Measurements from ENCODE around the gene SLC12A1.

Gene SLC12A1

GRCh38 chr15:48185529-48185928 lies 20.6 kb upstream of the SLC12A1 start:
- Histone ChIP-seq H3K27me3 (ENCODE audit: control insufficient read depth, insufficient read depth, low read length) (no peaks in the 10 kb centered on the region), H3K4me1 (no peaks in the 10 kb centered on the region), H3K9ac (no peak overlapping the region), H3K4me3 (ENCODE audit: low read depth, low read length) (no peak overlapping the region), H3K79me2 (no peaks in the 10 kb centered on the region), H3K9me3 (ENCODE audit: control insufficient read depth, low read length) (no peaks in the 10 kb centered on the region), H2AFZ (no peak overlapping the region), H3K4me2 (ENCODE audit: low read length) (no peak overlapping the region), H3K27ac (no peak overlapping the region), H3K36me3 (ENCODE audit: control insufficient read depth, insufficient read depth, low read length) (no peaks in the 10 kb centered on the region)
- TF ChIP-seq, protein P1, sequence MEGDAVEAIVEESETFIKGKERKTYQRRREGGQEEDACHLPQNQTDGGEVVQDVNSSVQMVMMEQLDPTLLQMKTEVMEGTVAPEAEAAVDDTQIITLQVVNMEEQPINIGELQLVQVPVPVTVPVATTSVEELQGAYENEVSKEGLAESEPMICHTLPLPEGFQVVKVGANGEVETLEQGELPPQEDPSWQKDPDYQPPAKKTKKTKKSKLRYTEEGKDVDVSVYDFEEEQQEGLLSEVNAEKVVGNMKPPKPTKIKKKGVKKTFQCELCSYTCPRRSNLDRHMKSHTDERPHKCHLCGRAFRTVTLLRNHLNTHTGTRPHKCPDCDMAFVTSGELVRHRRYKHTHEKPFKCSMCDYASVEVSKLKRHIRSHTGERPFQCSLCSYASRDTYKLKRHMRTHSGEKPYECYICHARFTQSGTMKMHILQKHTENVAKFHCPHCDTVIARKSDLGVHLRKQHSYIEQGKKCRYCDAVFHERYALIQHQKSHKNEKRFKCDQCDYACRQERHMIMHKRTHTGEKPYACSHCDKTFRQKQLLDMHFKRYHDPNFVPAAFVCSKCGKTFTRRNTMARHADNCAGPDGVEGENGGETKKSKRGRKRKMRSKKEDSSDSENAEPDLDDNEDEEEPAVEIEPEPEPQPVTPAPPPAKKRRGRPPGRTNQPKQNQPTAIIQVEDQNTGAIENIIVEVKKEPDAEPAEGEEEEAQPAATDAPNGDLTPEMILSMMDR (IDR thresholded peaks at IDR 0.05): no peak

- no peak overlapping the region for H3K4me3 ChIP-seq (ENCODE audit: low read depth, low read length)
- H3K27ac ChIP-seq: no peak overlapping the region
- H3K9me3 ChIP-seq (ENCODE audit: control insufficient read depth, low read length): no peaks in the 10 kb centered on the region
- no peak overlapping the region for H3K4me2 ChIP-seq (ENCODE audit: low read length)
- H2AFZ ChIP-seq: no peak overlapping the region
- H3K27me3 ChIP-seq (ENCODE audit: control insufficient read depth, insufficient read depth, low read length): no peaks in the 10 kb centered on the region
- H3K79me2 ChIP-seq: no peaks in the 10 kb centered on the region
- TF ChIP-seq, protein P1 (IDR thresholded peaks at IDR 0.05): no peak
- H3K9ac ChIP-seq: no peak overlapping the region
- no peaks in the 10 kb centered on the region for H3K4me1 ChIP-seq
- no peaks in the 10 kb centered on the region for H3K36me3 ChIP-seq (ENCODE audit: control insufficient read depth, insufficient read depth, low read length)
Measured at GRCh38 chr15:48186271-48186670, 19.8 kb upstream of the SLC12A1 start.

DNA sequence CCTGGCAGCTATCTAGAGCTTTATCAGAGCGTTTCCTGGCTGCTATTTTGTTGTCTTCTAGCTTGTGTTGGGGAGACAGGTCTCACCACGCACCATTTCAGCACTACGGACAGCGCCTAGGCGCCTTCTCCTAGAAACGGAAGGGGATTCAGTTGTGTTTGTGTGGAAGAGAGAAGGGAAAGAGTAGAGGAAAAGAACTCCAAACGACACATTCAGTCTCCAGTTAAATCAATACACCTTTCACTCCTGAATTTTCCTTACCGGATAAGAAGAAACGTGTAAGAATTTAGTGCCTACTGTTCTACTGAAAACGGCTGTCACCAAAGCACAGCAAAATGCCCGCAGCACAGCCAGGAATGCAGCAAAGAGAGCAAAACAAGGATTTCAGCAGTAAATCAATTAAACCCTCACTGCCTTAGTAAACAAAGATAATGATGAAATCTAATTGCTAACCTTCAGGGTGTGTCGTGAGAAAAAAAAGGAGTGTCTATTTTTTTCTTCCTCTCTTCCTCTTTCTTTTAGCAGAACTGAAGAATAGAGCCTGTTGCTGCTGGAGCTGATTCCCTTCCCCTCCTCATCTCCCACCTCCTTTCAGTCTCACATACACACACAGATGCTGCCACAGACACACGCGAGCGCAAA lies 15.0 kb upstream of the SLC12A1 start:
- H3K4me2 ChIP-seq (ENCODE audit: low read length): no peak overlapping the region

DNA sequence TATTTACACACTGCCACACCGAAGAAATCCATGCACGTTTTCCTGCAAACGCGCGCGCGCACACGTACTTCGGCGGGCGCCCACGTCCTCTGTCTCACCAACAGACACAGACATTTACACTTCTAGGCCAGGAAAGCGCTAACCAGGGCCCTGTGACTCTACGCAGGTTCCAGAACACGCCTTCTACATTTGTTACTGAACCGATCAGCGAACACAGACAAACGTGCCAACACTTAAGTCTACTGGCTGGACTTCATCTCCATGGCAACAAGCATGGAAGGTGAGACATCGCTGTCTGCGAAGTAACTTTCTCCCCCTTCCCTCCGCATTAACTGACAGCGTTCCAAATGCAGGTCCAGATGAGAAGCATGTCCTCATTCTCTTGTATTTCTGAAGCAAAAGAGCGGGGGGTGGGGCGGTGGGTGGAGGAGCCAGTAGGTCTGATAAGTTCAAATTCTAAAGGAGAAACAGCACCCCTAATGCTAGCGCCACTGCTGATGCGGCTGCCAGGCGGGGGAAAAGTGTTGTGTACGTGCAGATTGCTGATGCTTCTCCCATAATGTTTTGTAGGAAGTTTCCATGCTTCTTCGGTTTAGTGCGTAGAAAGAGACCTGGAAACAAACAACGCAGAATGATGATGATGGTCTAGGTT lies 14.4 kb upstream of the SLC12A1 start, which contains the start of gene CTXN2:
Gene CTXN2, plus strand, starts transcription at position 92 of the 652 bp plus-strand sequence. CDS start 9,636 bp downstream, outside the sequence.
- H3K27me3 ChIP-seq (ENCODE audit: control insufficient read depth, insufficient read depth, low read length): no peaks in the 10 kb centered on the region
- TF ChIP-seq, protein P1 (IDR thresholded peaks at IDR 0.05): no peak
- H3K79me2 ChIP-seq: no peaks in the 10 kb centered on the region
- peak within 1 kb of the TSS; percentile 30 for H3K27ac ChIP-seq
- H3K4me1 ChIP-seq: no peaks in the 10 kb centered on the region
- no peak within 1 kb of the TSS for H3K4me3 ChIP-seq (ENCODE audit: low read depth, low read length)
- no peaks in the 10 kb centered on the region for H3K36me3 ChIP-seq (ENCODE audit: control insufficient read depth, insufficient read depth, low read length)
- no peaks in the 10 kb centered on the region for H3K9me3 ChIP-seq (ENCODE audit: control insufficient read depth, low read length)
- H3K9ac ChIP-seq: no peak within 1 kb of the TSS
- H3K4me2 ChIP-seq (ENCODE audit: low read length): no peak within 1 kb of the TSS
- peak within 1 kb of the TSS; percentile 79 for H2AFZ ChIP-seq

More for the DNA sequence above, 15.0 kb upstream of the SLC12A1 start:
- TF ChIP-seq, protein P1 (IDR thresholded peaks at IDR 0.05): no peak
- Histone ChIP-seq H3K9ac (no peak overlapping the region), H2AFZ (peak overlapping the region; percentile 79), H3K4me1 (no peaks in the 10 kb centered on the region), H3K27me3 (ENCODE audit: control insufficient read depth, insufficient read depth, low read length) (no peaks in the 10 kb centered on the region), H3K27ac (peak overlapping the region; percentile 30), H3K79me2 (no peaks in the 10 kb centered on the region), H3K9me3 (ENCODE audit: control insufficient read depth, low read length) (no peaks in the 10 kb centered on the region), H3K36me3 (ENCODE audit: control insufficient read depth, insufficient read depth, low read length) (no peaks in the 10 kb centered on the region), H3K4me3 (ENCODE audit: low read depth, low read length) (no peak overlapping the region)
